K562 (cell line): ENCODE results near the gene TRANK1. TPM values are rescaled to one million over a fixed set of nuclear protein-coding genes. Genes with fewer than 3 reads are reported as not detected.

Source experiments
- ATAC-seq: fragments of 200-7000 bp; cut with Tn5 transposase; 3 replicates; pipeline ENCODE4 v1.9.1; 2020; ENCODE audit warnings: moderate library complexity
- BruUV-seq: library from RNA; stranded (reverse); fragments of 400-500 nt; replicated peaks from 2 replicates; lab custom pipeline; 2021; lab: Mats Ljungman, UMichigan
- CTCF ChIA-PET: fragments of 300-600 bp; formaldehyde crosslinking; extraction: SDS; loops from one replicate; lab custom pipeline; 2021; ENCODE audit warnings: low intra/inter-chr PET ratio; lab: Yijun Ruan, JAX
- POLR2A ChIA-PET: fragments of 300-600, 350-650 bp; sonication (Branson Sonifier 250); formaldehyde crosslinking; extraction: SDS; loops from one replicate; lab custom pipeline; 2021; ENCODE audit warnings: antibody characterized with exemption, inconsistent platforms; lab: Yijun Ruan, JAX
- DNase-seq, 4 experiments: peaks; one replicate each; pipeline versions ENCODE4 v3.0.0 to v3.0.0-alpha.2; 2011 to 2018; ENCODE audit warnings: low spot score in 3 of 4, mixed read lengths in 3 of 4; ENCODE audit errors: extremely low read depth in 1 of 4
- FAIRE-seq: peaks from 2 replicates; lab custom pipeline; 2011; peaks lifted over from hg19 to GRCh38; lab: Jason Lieb, UNC
- H2AFZ ChIP-seq: 2 replicates; pipeline ENCODE4 v1.6.0; 2011; ENCODE audit warnings: low read depth, low read length, control low read depth, inconsistent platforms
- H3K27ac ChIP-seq: fragments of 200-600 bp; 3 replicates; pipeline ENCODE4 v1.8.0; 2011; ENCODE audit warnings: low read depth, mild to moderate bottlenecking, control low read depth, inconsistent platforms, low read length, moderate library complexity, mixed read lengths; ENCODE audit errors: extremely low read depth
- H3K27me3 ChIP-seq, 2 experiments: fragments of 300-600 bp in 1 of 2; 2 replicates in 1 of 2; 3 replicates in 1 of 2; pipeline versions ENCODE4 v1.6.0 to v1.8.0; 2011; ENCODE audit warnings: inconsistent platforms in 2 of 2, low read length in 2 of 2, mild to moderate bottlenecking in 1 of 2, mixed read lengths in 1 of 2, moderate library complexity in 1 of 2; ENCODE audit not compliant: control insufficient read depth in 2 of 2, insufficient read depth in 2 of 2
- H3K36me3 ChIP-seq: fragments of 300-600 bp; 3 replicates; pipeline ENCODE4 v1.8.0; 2011; ENCODE audit warnings: mild to moderate bottlenecking, low read length, inconsistent platforms; ENCODE audit not compliant: control insufficient read depth, insufficient read depth
- H3K4me1 ChIP-seq, 2 experiments: fragments of 200-600 bp in 1 of 2; replicated peaks in 1 of 2; 2 replicates in 1 of 2; 3 replicates in 1 of 2; pipeline versions ENCODE4 v1.5.1 to v1.8.0; 2011; ENCODE audit warnings: inconsistent platforms in 2 of 2, low read length in 2 of 2, mild to moderate bottlenecking in 1 of 2, mixed read lengths in 1 of 2, moderate library complexity in 1 of 2; ENCODE audit not compliant: control insufficient read depth in 2 of 2, insufficient read depth in 2 of 2
- H3K4me2 ChIP-seq: 2 replicates; pipeline ENCODE4 v1.6.1; 2011; ENCODE audit warnings: low read length, control low read depth, inconsistent platforms, mixed read lengths; ENCODE audit not compliant: insufficient read depth
- H3K4me3 ChIP-seq: fragments of 200-600 bp; sonication (generic), shearing (Covaris generic); 2 replicates; pipeline ENCODE4 v1.5.1; 2016; ENCODE audit warnings: control low read depth, inconsistent platforms
- H3K79me2 ChIP-seq: fragments of 200-600 bp; 3 replicates; pipeline ENCODE4 v1.8.0; 2011; ENCODE audit warnings: low read length, inconsistent platforms; ENCODE audit not compliant: control insufficient read depth, insufficient read depth
- H3K9ac ChIP-seq, 2 experiments: 2 replicates each; pipeline versions ENCODE4 v1.6.0 to v1.6.1; 2011; ENCODE audit warnings: low read depth in 2 of 2, low read length in 2 of 2, control low read depth in 1 of 2, inconsistent platforms in 1 of 2, mild to moderate bottlenecking in 1 of 2, mixed read lengths in 1 of 2; ENCODE audit not compliant: insufficient read depth in 1 of 2
- H3K9me1 ChIP-seq: one replicate; pipeline ENCODE4 v1.6.0; 2011; ENCODE audit warnings: inconsistent platforms, mild to moderate bottlenecking, low read length, moderate library complexity; ENCODE audit not compliant: control insufficient read depth, insufficient read depth
- H3K9me3 ChIP-seq: replicated peaks from 2 replicates; pipeline ENCODE4 v1.5.1; 2011; ENCODE audit warnings: low read depth, low read length, inconsistent platforms; ENCODE audit not compliant: control insufficient read depth, insufficient read depth
- H4K20me1 ChIP-seq: replicated peaks from 2 replicates; pipeline ENCODE4 v1.6.1; 2011; ENCODE audit warnings: low read length, inconsistent platforms, mixed read lengths; ENCODE audit not compliant: control insufficient read depth, insufficient read depth
- ASH1L ChIP-seq: fragments of 450-650 bp; IDR thresholded peaks from 2 replicates; pipeline ENCODE4 v1.6.1; 2018; ENCODE audit warnings: borderline replicate concordance, mild to moderate bottlenecking, low read depth; ENCODE audit not compliant: partially characterized antibody
- BRD9 ChIP-seq: fragments of 450-650 bp; IDR thresholded peaks from 2 replicates; pipeline ENCODE4 v1.6.1; 2018; ENCODE audit warnings: low read depth; ENCODE audit not compliant: partially characterized antibody
- CEBPG ChIP-seq, 3 experiments: fragments of 200-800 bp in 1 of 3; sonication (Bioruptor generic) in 1 of 3; sonication (generic) in 1 of 3; formaldehyde crosslinking in 1 of 3; IDR thresholded peaks in 2 of 3; conservative IDR thresholded peaks in 1 of 3; 2 replicates each; pipeline versions ENCODE4 v1.6.1 to v1.8.0; 2016 to 2022; ENCODE audit warnings: missing compliant biosample characterization in 2 of 3, missing genetic modification characterization in 2 of 3, mild to moderate bottlenecking in 1 of 3, missing genetic modification reagents in 1 of 3
- CREM ChIP-seq: IDR thresholded peaks from 2 replicates; pipeline ENCODE4 v1.6.1; 2014; ENCODE audit warnings: antibody characterized with exemption, low read depth
- GABPA ChIP-seq: fragments of 200-800 bp; sonication (Bioruptor generic); conservative IDR thresholded peaks from 2 replicates; pipeline ENCODE4 v1.6.1; 2016; ENCODE audit warnings: low read depth, missing genetic modification characterization, missing compliant biosample characterization
- ILK ChIP-seq: fragments of 450-650 bp; IDR thresholded peaks from 2 replicates; pipeline ENCODE4 v1.6.1; 2016; ENCODE audit warnings: missing genetic modification characterization, low read depth, mild to moderate bottlenecking, missing compliant biosample characterization, moderate library complexity, borderline replicate concordance
- KLF6 ChIP-seq: fragments of 250-450 bp; sonication (Bioruptor Pico); IDR thresholded peaks from 2 replicates; pipeline ENCODE4 v1.4.0; 2020; ENCODE audit warnings: mild to moderate bottlenecking, moderate library complexity, borderline replicate concordance
- NKRF ChIP-seq: fragments of 450-650 bp; IDR thresholded peaks from 2 replicates; pipeline ENCODE4 v1.6.1; 2016; ENCODE audit warnings: borderline replicate concordance
- OTX1 ChIP-seq: fragments of 450-650 bp; formaldehyde crosslinking; IDR thresholded peaks from 2 replicates; pipeline ENCODE4 v1.4.0; 2022; ENCODE audit warnings: mild to moderate bottlenecking
- RFX1 ChIP-seq: fragments of 450-650 bp; IDR thresholded peaks from 2 replicates; pipeline ENCODE4 v1.6.1; 2016; ENCODE audit warnings: mild to moderate bottlenecking, moderate library complexity
- TCF3 ChIP-seq: sonication (generic); formaldehyde crosslinking; IDR thresholded peaks from 2 replicates; pipeline ENCODE4 v1.4.0; 2020; ENCODE audit warnings: mild to moderate bottlenecking, missing genetic modification reagents
- VEZF1 ChIP-seq: fragments of 200-800 bp; sonication (Bioruptor generic); IDR thresholded peaks from 2 replicates; pipeline ENCODE4 v1.6.1; 2017; ENCODE audit warnings: missing genetic modification characterization, missing compliant biosample characterization
- ZBTB1 ChIP-seq: sonication (generic); formaldehyde crosslinking; IDR thresholded peaks from 2 replicates; pipeline ENCODE4 v1.8.1; 2023; ENCODE audit warnings: missing genetic modification reagents, low read depth, mild to moderate bottlenecking, borderline replicate concordance
- ZHX1 ChIP-seq: fragments of 150-350 bp; conservative IDR thresholded peaks from 2 replicates; pipeline ENCODE4 v1.6.1; 2014; ENCODE audit warnings: low read length
- ZNF174 ChIP-seq: fragments of 250-450 bp; sonication (Bioruptor Pico); IDR thresholded peaks from 2 replicates; pipeline ENCODE4 v1.4.0; 2020; ENCODE audit warnings: mild to moderate bottlenecking
- ZNF644 ChIP-seq: fragments of 200-800 bp; sonication (Bioruptor generic); IDR thresholded peaks from 2 replicates; pipeline ENCODE4 v1.6.1; 2016; ENCODE audit warnings: low read depth, missing genetic modification characterization, missing compliant biosample characterization
- WGBS: fragments of 100-300 bp; shearing (Covaris generic); methylation state at CpG from one replicate; pipeline ENCODE4 v1.1.6; 2016; ENCODE audit warnings: low coverage, mixed read lengths; ENCODE audit not compliant: insufficient coverage; ENCODE audit errors: missing lambda C conversion rate; 5-methylcytosine and 5-hydroxymethylcytosine counted together
- in situ Hi-C: fragments of 300-500 bp; cut with MboI; formaldehyde crosslinking; loops from 4 replicates; pipeline ENCODE4 v1.15.0; 2018; ENCODE audit warnings: inconsistent platforms, mixed read lengths
- intact Hi-C: fragments of 100-400 bp; cut with micrococcal nuclease; formaldehyde crosslinking; loops from 2 replicates; pipeline ENCODE4 v1.14.2; 2022
- polyA plus RNA-seq, 8 experiments: library from polyadenylated mRNA; depleted of rRNA in 4 of 8; stranded (reverse) in 5 of 8; unstranded in 3 of 8; fragments of >200 nt; fragmentation: Nextera tagmentation in 2 of 8; fragmentation: Illumina TruSeq in 1 of 8; extraction: Ambion mirVana in 2 of 8; extraction: Trizol in 1 of 8; gene quantifications; 2 replicates each; pipeline versions ENCODE4 v1.2.1 to v1.2.3, GENCODE V29; 2011 to 2014; ENCODE audit warnings: inconsistent platforms in 1 of 8, missing spikeins in 1 of 8
- total RNA-seq, 7 experiments: library from RNA; depleted of rRNA in 6 of 7; stranded (reverse); fragments of >200 nt in 6 of 7; fragmentation: Illumina TruSeq in 2 of 7; extraction: Trizol in 2 of 7; gene quantifications; 2 replicates each; pipeline versions ENCODE4 v1.2.1 to v1.2.3, GENCODE V29; 2011 to 2021; ENCODE audit warnings: low replicate concordance in 1 of 7

TRANK1 gene
- total and polyA plus RNA-seq, 9 of the 15 experiments (the other 6 are each of a cell fraction or from before 2014, with no cell fraction given): 0.41 to 5.3 (median 2.1) TPM

GRCh38 chr3:36941658-36942057 is 3.2 kb downstream of the TRANK1 start:
- in situ Hi-C loops (no loop called here), intact Hi-C loops (no loop called here)
- peak overlapping the region; percentile 22 to 61; a peak in 1 of 4 replicates for H3K9ac ChIP-seq
- H3K36me3 ChIP-seq: no peaks in the 10 kb centered on the region
- H2AFZ ChIP-seq: peak overlapping the region; percentile 79
- H3K9me3 ChIP-seq: peaks cover 14% of the 10 kb centered on the region
- 2% methylated on average over 3 of the region's 3 CpGs for WGBS
- BruUV-seq: no TSS peak
- H3K4me2 ChIP-seq: peak overlapping the region; percentile 37
- no peaks in the 10 kb centered on the region for H3K9me1 ChIP-seq
- H3K4me1 ChIP-seq: peaks cover 22 to 26% of the 10 kb centered on the region in 2 experiments
- peak overlapping the region; percentile 53 for H3K27ac ChIP-seq
- POLR2A ChIA-PET: interaction anchor here (1.3 kb wide), 1 partner anchor 13 kb away, joined by 3 read pairs; no protein-coding TSS in a partner anchor
- no peak overlapping the region for H3K4me3 ChIP-seq
- FAIRE-seq (peak; percentile 93), ATAC-seq (peak; percentile 84), DNase-seq (peak; percentile 36 to 83 (median 56))
- H3K27me3 ChIP-seq: no peaks in the 10 kb centered on the region
- CTCF ChIA-PET: interaction anchor here (0.6 kb wide), 1 partner anchor 212 kb away, joined by 3 read pairs; no protein-coding TSS in a partner anchor
- no peaks in the 10 kb centered on the region for H4K20me1 ChIP-seq
- no peaks in the 10 kb centered on the region for H3K79me2 ChIP-seq
- TF ChIP-seq ZNF174 (CRISPR knock-in tag) (no peak), TCF3 (CRISPR knock-in tag) (peak; percentile 25; the same call in 1 of the 2 replicates), CREM (no peak), ASH1L (no peak), CEBPG (CRISPR knock-in tag; IDR thresholded peaks at IDR 0.05) (no peak), CEBPG (tag; conservative IDR thresholded peaks at IDR 0.05 in 1 of 2, IDR thresholded peaks at IDR 0.05 in 1 of 2) (no peak), RFX1 (no peak), ZNF644 (tag) (no peak), ILK (tag) (no peak), GABPA (tag) (no peak), ZBTB1 (CRISPR knock-in tag) (no peak), KLF6 (CRISPR knock-in tag) (no peak), ZHX1 (no peak), BRD9 (no peak), NKRF (no peak), VEZF1 (CRISPR knock-in tag) (no peak), OTX1 (CRISPR knock-in tag) (no peak)
